Measurements from ENCODE around the gene A2M.

The A2M gene

DNA sequence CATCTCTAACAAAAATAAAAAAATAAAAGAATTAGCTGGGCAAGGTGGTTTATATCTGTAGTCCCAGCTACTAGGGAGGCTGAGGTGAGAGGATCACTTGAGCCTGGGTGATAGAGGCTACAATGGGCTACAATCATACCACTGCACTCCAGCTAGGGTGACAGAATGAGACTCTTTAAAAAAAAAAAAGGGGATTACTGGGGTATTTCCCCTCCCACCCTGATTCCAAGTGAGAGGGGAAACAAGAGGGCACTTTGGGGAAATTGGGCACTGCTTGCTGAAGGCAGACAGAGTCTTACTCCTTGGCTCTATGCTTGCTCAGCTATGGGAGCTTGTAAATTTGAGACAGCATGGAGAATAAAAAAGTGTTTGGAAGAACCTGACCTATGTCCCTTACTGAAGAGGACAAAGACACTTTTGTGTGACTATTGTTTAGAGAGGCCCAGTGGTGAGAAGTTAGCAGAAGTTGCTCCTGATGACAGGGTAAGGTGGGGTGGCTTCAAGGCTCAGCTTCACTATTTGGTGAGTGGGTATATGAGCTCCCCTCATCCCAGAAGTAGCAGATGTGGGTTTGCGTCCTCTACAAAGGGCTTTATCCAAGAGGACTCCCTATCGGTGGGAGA is 82.3 kb downstream of the A2M start:
- DNase-seq, result no peak

DNA sequence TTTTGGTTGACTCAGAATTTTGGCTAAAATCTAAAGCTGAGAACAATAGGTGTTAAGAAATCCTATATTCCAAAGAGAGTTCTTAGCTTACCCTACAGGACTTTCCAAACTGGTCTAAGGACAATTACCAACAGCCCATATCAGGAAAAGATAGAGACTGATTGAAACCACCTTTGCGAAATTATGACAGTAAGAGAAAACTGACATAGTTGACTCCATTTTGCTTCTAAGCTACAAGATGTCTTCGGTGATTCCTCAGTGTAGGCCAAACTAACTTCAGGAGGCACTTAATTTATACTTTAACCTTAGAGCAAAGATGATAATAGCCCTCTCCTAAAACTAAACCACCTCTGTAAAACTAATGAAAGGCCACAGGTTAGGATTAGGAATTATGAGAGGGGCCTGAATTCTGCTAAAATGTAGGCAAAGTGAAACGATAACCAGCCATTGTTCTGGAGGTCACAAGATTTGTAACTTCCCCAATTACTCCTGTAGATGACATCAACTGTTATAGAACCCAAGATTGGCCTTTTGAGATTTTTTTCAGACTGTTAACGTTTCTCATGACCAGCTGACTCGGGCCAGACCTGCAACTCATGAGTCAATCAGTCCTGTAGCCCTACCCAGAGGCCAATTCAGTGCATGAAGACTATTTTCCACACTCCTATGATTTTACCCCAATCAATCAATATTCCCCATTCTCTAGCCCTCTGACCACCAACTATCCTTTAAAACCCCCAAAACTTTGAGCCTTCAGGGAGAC is 83.3 kb downstream of the A2M start:
- DNase-seq, result no peak

DNA sequence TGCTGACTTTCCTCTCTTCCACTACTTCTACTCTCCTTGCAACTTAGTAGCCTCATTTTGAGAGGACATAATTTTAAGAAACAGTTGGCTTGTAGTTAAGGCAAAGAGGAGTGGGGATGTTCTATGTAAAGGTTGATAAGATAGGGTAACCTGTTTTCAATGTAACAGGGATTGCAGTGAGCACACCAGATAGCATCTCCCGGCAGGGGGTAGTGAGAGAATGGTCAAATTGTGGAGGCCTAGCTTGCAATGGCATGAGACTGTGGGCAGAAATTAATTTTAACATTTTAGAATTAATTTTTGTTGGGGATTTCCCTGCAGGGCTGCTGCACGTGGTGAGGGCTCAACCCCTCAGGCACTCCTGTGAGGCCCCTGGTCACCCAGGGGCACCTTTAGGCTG is 84.9 kb downstream of the A2M start:
- DNase-seq, result no peak

DNA sequence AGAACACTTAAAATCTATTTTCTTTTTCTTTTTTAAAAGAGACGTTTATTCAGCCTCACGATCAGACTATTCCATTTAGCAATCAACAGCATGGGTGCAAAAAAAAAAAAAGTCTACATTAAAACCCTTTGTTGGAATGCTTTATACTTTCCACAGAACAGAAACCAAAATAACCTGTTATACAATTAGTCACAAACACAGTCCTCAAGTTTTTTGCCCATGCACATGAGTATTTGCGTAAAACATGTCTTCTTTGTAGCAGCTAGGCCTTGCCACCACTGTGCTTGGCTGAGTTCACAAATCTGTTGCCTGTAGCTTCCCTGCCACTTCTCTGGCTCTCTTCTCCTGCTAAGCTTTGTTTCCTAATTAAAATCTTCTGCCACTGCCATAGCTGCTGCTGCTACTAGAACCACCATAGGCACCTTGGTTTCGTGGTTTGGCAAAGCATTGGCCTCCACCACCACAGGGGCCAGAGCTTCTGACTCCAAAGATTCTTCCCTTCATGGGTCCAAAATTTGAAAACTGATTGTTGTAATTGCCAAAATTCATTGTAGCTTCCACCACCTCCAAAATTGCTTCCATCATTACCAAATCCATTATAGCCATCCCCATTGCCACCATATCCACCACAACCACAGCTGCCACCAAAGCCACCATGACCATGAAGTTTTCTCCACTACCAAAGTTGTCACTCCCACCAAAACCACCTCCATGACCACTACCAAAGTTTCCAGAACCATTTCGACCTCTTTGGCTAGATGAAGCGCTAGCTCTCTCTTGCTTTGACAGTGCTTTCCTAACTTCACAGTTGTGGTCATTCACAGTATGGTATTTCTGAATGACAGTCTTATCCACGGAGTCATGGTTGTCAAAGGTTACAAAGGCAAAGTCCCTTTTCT is 88.3 kb downstream of the A2M start:
- DNase-seq, result no peak

DNA sequence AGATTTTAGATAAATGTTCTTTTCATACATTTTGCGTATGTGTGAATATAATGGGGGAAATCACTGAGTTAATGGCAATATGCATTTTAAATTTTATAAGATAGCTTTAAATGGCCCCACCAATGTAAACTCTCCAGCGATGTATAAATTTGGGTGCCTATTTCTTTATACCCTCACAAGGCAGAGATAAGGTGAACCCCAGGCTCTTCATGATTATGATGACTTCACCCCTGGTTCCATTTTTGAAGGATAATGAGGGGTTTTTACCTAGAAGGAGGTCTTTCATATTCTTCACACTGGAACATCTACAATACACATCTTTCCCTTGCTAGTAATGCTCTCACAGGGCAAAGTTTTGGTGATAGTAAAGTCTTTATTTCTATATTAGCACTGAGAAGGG is 91.2 kb downstream of the A2M start:
- DNase-seq, result no peak

DNA sequence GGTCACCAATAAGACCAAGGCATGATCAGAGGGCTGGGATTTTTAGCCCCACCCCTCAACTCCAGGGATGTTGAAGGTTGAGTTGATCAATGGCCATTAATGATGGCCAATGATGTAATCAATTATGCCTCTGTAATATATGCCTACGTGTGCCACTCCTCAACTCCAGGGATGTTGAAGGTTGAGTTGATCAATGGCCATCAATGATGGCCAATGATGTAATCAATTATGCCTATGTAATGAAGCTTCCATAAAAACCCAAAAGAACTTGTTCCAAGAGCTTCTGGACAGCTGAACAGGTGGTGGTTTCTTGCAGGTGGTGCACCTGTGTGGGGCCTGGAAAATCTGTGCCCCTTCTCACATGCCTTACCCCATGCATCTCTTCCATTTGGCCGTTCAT is 93.1 kb downstream of the A2M start:
- DNase-seq, result no peak

All from fibroblast of skin of right quadriceps (primary cell).